Measurements from ENCODE around the gene INPP4B.

Gene INPP4B

GRCh38 chr4:142365391-142365790 lies 480.7 kb downstream of the INPP4B start:
- DNase-seq: no peak

GRCh38 chr4:142363686-142364085 lies 482.4 kb downstream of the INPP4B start:
- DNase-seq: no peak

DNA sequence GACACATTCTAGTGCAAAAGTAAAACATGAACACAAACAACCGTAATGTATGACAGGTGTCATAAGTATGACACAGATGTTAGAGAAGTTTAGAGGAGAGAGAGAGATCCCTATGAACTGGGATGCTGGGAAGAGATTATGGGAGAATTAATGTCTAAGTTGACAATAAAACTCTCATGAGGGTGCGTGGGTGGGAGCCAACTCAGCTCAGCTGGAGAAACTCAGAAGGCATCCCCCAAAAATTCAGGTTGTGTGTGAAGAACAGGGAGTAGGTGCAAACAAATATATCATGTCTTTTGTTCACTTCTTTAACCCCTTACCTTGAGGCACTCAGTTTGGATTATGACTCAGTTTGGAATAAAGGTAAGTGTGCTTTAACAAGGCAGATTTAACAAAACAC lies 484.1 kb downstream of the INPP4B start:
- no peak for DNase-seq

DNA sequence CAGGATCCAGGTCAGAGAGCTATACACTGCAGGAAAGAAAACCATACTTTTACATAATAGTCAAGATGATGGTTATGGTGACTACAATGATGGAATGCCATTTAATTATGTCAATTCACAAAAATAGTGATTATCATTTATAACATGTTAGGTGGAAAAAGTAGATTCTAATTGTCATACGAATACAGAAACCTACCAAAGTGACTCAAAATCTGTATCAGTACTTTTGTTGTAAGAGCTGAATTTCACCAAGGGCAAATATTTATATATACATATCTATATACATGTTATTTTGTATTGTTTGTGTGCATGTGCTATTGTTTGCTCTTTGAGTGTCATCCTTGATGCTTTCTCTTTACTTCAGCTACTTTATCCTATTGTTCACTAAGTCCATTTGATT lies 485.4 kb downstream of the INPP4B start:
- no peak for DNase-seq

- no peak for DNase-seq
Observed at GRCh38 chr4:142358656-142359055, 487.4 kb downstream of the INPP4B start.

GRCh38 chr4:142356801-142357200 lies 489.3 kb downstream of the INPP4B start:
- no peak for DNase-seq

DNA sequence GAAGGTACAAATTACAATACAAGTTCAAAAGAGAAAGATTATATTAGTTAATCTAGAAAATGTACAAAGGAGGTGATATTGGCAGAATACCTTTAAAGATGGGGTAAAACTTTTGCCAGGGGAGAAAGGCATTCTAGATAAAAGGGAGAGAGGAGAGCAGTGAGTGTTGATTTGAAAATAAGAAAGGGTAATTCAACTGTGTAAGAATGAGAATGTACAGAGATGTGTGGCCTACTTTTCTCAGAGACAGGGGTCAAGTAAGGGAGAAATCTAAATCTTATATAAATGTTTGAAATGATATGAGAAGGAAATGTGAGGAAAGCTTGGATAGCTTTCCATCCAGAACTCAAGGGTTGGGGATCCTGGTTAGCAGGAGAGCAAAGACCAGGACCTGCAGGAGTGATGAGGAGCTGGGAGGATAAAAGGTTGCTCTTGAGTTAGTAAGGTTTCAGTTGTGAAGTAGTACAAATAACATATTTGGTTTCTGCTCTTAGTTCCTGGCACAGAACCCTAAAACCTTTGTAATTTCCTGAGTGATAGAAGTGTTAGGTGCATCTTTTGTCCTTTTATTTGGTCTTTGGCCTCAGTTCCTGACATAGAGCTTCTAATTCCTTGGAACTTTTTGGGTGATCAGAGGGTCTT lies 489.9 kb downstream of the INPP4B start:
- no peak for DNase-seq

GRCh38 chr4:142355421-142355930 lies 490.6 kb downstream of the INPP4B start:
- DNase-seq: no peak

GRCh38 chr4:142354794-142355420 lies 491.2 kb downstream of the INPP4B start:
- peak; percentile 60 for DNase-seq

- no peak for DNase-seq
Observed at GRCh38 chr4:142354041-142354440, 492.1 kb downstream of the INPP4B start.

DNA sequence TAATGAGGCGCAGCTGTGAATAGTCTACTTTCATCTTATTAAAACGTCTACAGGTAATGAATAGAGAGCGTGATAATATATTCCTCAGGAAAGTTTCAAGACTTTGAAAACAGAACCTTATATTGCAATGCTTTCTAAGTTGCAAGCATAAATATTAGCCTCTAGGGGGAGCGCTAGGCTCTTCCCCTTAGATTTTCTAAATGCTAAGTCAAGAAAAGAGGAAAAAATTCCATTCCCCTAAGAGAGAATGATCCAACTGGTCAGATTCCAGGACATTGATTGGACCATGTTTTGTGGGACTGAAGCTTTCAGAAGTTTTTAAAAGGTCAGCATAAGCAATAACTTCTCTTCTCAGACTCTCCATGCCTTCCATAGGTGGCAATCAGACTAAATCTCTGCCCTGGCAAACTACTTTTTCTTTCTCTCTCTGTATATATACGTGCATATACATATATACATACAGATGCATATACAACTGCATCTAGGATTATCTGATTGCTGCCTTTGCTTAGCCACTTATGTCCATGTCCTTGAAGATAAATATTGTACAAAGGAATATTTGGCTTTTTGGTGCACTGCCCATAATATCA lies 492.9 kb downstream of the INPP4B start:
- DNase-seq: peak; percentile 79

DNA sequence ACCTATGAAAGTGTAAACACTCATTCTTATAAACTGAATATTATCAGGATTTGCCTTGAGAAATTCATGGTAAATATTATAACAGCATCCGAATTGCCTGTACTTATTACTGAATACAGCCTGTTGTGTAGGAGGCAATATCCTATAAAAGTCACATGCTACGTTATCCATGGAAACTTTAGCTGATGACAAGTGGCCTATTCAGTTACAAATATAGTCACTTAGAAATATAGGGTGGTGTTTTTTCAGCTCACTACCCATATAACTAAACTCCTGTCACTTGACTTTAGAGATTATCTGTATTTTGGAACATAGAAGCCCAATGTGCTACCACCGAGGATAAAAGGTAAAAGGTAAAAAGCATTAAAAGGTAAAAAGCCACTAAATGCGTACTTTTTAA lies 493.4 kb downstream of the INPP4B start:
- no peak for DNase-seq

- no peak for DNase-seq
Observed at GRCh38 chr4:142351958-142352357, 494.1 kb downstream of the INPP4B start.

GRCh38 chr4:142350871-142351270 lies 495.2 kb downstream of the INPP4B start:
- DNase-seq: no peak

DNA sequence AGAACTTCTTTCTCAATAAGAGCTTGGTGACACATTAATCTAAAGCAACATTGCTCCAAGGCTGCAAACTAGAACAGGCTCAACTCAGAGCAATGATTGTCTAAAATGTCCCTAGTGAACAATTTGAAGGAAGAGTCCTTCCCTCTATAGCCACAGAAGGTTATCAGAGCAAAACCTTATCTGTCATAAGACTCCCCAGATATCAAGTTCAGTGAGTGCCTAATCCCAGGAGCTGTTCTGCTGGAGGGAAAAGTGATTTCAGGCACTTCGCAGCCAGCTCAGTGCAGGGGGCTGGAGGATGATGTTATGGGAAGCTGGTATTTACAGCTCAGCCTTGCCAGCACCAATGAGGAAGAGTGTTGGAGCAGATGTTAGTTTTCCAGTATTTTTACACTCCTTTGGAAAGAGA lies 497.5 kb downstream of the INPP4B start:
- no peak for DNase-seq

DNA sequence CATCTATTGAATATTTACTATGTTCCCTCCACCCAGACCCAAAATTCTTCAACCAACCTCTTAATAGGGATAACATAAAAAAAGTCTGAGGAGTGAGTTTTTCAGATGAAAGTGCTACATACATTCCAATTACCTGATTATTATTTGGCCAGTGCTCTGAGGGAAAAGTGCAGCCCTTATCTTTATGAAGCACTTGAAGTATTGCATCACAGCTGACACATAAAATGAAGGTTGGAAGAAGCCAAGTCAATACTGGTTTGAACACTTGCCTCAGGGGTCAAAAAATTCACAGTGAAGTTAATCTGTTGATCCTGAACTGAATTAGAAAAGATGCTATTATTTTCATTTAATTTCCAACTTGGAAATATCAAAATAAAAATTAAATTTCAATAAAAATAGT lies 498.9 kb downstream of the INPP4B start:
- peak; percentile 67 for DNase-seq

DNA sequence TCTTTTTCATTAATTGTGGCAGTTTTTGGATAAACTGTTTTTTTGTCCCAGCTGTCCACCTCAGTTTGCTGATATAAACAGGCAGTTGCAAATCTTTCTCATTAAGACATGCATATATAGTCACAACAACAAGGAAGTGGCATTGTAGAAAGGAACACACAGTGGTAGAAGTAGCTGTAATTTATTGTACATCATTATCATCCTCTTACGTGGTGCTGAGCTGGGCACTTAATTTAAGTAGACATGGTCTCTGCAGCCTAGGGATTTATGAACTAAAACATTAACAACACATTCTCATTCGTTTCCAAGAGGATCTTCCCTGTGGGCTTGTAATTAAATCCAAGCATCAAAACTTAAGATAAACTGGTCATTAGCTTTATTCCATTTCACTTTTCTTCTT lies 500.2 kb downstream of the INPP4B start:
- no peak for DNase-seq

- no peak for DNase-seq
Observed at GRCh38 chr4:142341268-142341667, 504.8 kb downstream of the INPP4B start.

GRCh38 chr4:142339053-142339452 lies 507.0 kb downstream of the INPP4B start:
- DNase-seq: no peak

DNA sequence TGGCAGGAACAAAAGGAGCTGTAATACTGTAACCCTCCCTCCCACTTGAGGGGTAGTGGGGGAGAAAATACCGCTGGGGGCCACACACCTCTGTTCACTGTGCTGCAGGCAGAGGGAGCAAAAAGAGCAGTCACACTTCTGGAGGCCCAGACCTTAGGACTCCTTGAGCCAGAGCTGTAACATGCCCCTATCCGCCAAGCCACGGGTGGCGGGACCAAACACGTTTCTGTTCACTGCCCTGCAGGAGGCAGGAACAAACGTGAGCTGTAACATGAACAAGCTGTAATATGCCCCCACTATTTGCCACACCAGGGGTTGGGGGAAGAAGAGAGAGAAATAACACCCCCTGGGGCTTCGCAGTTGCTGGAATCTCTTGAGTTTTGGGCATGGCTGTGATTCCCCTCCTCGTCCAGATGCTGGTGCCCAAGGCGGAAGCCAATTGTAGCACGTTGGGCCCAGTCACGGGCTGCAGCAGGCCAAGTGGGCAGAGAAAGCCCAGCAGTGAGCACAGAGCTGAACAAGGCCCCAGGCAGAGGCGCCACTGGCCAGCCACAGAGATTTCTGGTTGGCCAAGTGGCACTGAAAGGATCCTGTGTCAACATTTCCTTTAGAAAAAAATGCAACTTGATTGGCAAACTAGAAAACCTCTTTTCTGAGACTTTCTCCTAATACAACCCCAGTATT lies 509.7 kb downstream of the INPP4B start:
- DNase-seq: no peak

GRCh38 chr4:142334931-142335330 lies 511.2 kb downstream of the INPP4B start:
- DNase-seq: no peak

GRCh38 chr4:142331646-142332045 lies 514.5 kb downstream of the INPP4B start:
- DNase-seq: no peak

- DNase-seq: no peak
Observed at GRCh38 chr4:142331132-142331531, 515.0 kb downstream of the INPP4B start.

- no peak for DNase-seq
Observed at GRCh38 chr4:142330311-142330710, 515.8 kb downstream of the INPP4B start.
